Measurements from ENCODE around the gene POLR2I. TPM values are rescaled to one million over a fixed set of nuclear protein-coding genes. Genes with fewer than 3 reads are reported as not detected.

POLR2I gene
- total and polyA plus RNA-seq, 2 donors (not counting 3 experiments of a cell fraction or from before 2014, with no cell fraction given), result 53.0 to 64.8 TPM

- Histone ChIP-seq H3K9me1 (replicated peaks; ENCODE audit: control insufficient read depth, extremely low read depth, insufficient read depth, low read length) (no peaks in the 10 kb centered on the region), H3K4me1 (ENCODE audit: control insufficient read depth, extremely low read depth, insufficient read depth, low read length) (no peaks in the 10 kb centered on the region), H3K36me3 (ENCODE audit: control insufficient read depth in 2 of 2, extremely low read depth in 1 of 2, insufficient read depth in 2 of 2, low read length in 2 of 2) (peaks cover 3 to 5% of the 10 kb centered on the region in 2 experiments), H3K9ac (replicated peaks; ENCODE audit: extremely low read depth, insufficient read depth, low read length) (no peak overlapping the region), H3K27me3 (ENCODE audit: control insufficient read depth in 2 of 2, insufficient read depth in 2 of 2, low read length in 2 of 2) (no peaks in the 10 kb centered on the region), H2AFZ (ENCODE audit: low read depth, low read length) (no peak overlapping the region), H3K79me2 (ENCODE audit: control insufficient read depth, insufficient read depth, low read length) (no peaks in the 10 kb centered on the region), H4K20me1 (replicated peaks; ENCODE audit: control insufficient read depth, extremely low read depth, insufficient read depth, low read length) (no peaks in the 10 kb centered on the region), H3K4me3 (replicated peaks in 1 of 3; ENCODE audit: insufficient read depth in 1 of 3, low read depth in 1 of 3, low read length in 3 of 3) (no peak overlapping the region), H3K4me2 (ENCODE audit: insufficient read depth, low read length) (no peak overlapping the region), H3K9me3 (replicated peaks; ENCODE audit: control insufficient read depth, insufficient read depth, low read length) (no peaks in the 10 kb centered on the region), H3K27ac (ENCODE audit: insufficient read depth, low read depth, low read length) (no peak overlapping the region)
- intact Hi-C loops (cut with micrococcal nuclease) (no loop called here), dilution Hi-C loops (cut with MboI; ENCODE audit: extremely low pct_ligation_motif_present, low sequenced_read_pairs) (no loop called here)
- ChIA-PET POLR2A (no interaction called here), CTCF (interaction anchor here (1.5 kb wide), 1 partner anchor 32 kb away, joined by 4 read pairs; no protein-coding TSS in a partner anchor)
- FAIRE-seq (no peak), DNase-seq (ENCODE audit: low read depth, low spot score) (no peak)
- no TSS peak for BruUV-seq (replicated peaks)
- no peak for TF ChIP-seq JUN (IDR thresholded peaks at IDR 0.05; ENCODE audit: borderline replicate concordance, insufficient read depth, insufficient read length, low read depth)
- no peak for TF ChIP-seq MAX (IDR thresholded peaks at IDR 0.05; ENCODE audit: insufficient read depth, insufficient read length)
- no peak for TF ChIP-seq CTCF (IDR thresholded peaks at IDR 0.05; ENCODE audit: extremely low read depth in 1 of 2, insufficient read depth in 1 of 2, low read depth in 1 of 2, low read length in 2 of 2)
- no peak for TF ChIP-seq POLR2A (IDR thresholded peaks at IDR 0.05; ENCODE audit: low read depth, low read length)
- TF ChIP-seq EZH2 (IDR thresholded peaks at IDR 0.05; ENCODE audit: borderline replicate concordance, low read depth, low read length, severe bottlenecking), result no peak
- TF ChIP-seq GATA2 (IDR thresholded peaks at IDR 0.05; ENCODE audit: insufficient read depth, insufficient read length, low read depth, low read length), result no peak
- no peak for TF ChIP-seq FOS (IDR thresholded peaks at IDR 0.05; ENCODE audit: borderline replicate concordance, insufficient read depth, low read length)
- no peak for TF ChIP-seq MYC (IDR thresholded peaks at IDR 0.05; ENCODE audit: low read depth, low read length)
- TF ChIP-seq POLR2AphosphoS5 (IDR thresholded peaks at IDR 0.05; ENCODE audit: insufficient read depth, low read depth, low read length), result no peak
These were observed 22.1 kb downstream of the POLR2I start for GRCh38 chr19:36092566-36092965.
